GM23248 (cell line): Measurements from ENCODE around the gene PIH1D2. TPM values are rescaled to one million over a fixed set of nuclear protein-coding genes. Genes with fewer than 3 reads are reported as not detected.

Experiments used
- DNase-seq: peaks from one replicate; pipeline ENCODE4 v3.0.0-alpha.2; 2015
- H2AFZ ChIP-seq: fragments of 200-600 bp; sonication (generic); 2 replicates; pipeline ENCODE4 v1.6.1; 2016; ENCODE audit warnings: antibody characterized with exemption
- H3F3A ChIP-seq: fragments of 200-600 bp; sonication (generic); 2 replicates; pipeline ENCODE4 v1.6.1; 2016; ENCODE audit warnings: mild to moderate bottlenecking, antibody characterized with exemption, mixed run types; ENCODE audit not compliant: insufficient read depth
- H3K27ac ChIP-seq: fragments of 200-600 bp; sonication (generic); 2 replicates; pipeline ENCODE4 v1.5.1; 2016; ENCODE audit warnings: mild to moderate bottlenecking
- H3K27me3 ChIP-seq: fragments of 200-600 bp; sonication (generic); replicated peaks from 2 replicates; pipeline ENCODE4 v1.6.1; 2016; ENCODE audit warnings: mild to moderate bottlenecking; ENCODE audit not compliant: insufficient read depth
- H3K36me3 ChIP-seq: fragments of 200-600 bp; sonication (generic); 2 replicates; pipeline ENCODE4 v1.6.1; 2016; ENCODE audit warnings: low read depth, mild to moderate bottlenecking
- H3K4me1 ChIP-seq: fragments of 200-600 bp; sonication (generic); 2 replicates; pipeline ENCODE4 v1.6.1; 2016; ENCODE audit warnings: mild to moderate bottlenecking; ENCODE audit not compliant: insufficient read depth
- H3K4me2 ChIP-seq: fragments of 200-600 bp; sonication (generic); one replicate; pipeline ENCODE4 v1.6.1; 2016; ENCODE audit warnings: mild to moderate bottlenecking; ENCODE audit not compliant: unreplicated experiment
- H3K4me3 ChIP-seq: fragments of 200-600 bp; sonication (generic); 2 replicates; pipeline ENCODE4 v1.5.1; 2016; ENCODE audit warnings: mild to moderate bottlenecking
- H3K79me2 ChIP-seq: fragments of 200-600 bp; sonication (generic); 2 replicates; pipeline ENCODE4 v1.6.1; 2016; ENCODE audit warnings: mild to moderate bottlenecking; ENCODE audit not compliant: insufficient read depth
- H3K9ac ChIP-seq: fragments of 200-600 bp; sonication (generic); 2 replicates; pipeline ENCODE4 v1.6.1; 2016; ENCODE audit warnings: mild to moderate bottlenecking
- H3K9me2 ChIP-seq: fragments of 200-600 bp; sonication (generic); 2 replicates; pipeline ENCODE4 v1.6.1; 2016; ENCODE audit warnings: mixed run types, mild to moderate bottlenecking, moderate library complexity; ENCODE audit not compliant: insufficient read depth
- H3K9me3 ChIP-seq: fragments of 200-600 bp; sonication (generic); one replicate; pipeline ENCODE4 v1.6.1; 2017; ENCODE audit warnings: low read depth
- H4K20me1 ChIP-seq: fragments of 200-600 bp; sonication (generic); 2 replicates; pipeline ENCODE4 v1.6.0; 2016; ENCODE audit not compliant: insufficient read depth
- EZH2 ChIP-seq: fragments of 200-600 bp; sonication (generic); IDR thresholded peaks from 2 replicates; pipeline ENCODE4 v1.6.1; 2018; ENCODE audit warnings: antibody characterized with exemption, mild to moderate bottlenecking; ENCODE audit not compliant: insufficient read depth, poor library complexity, severe bottlenecking
- EZH2phosphoT487 ChIP-seq: fragments of 200-600 bp; sonication (generic); IDR thresholded peaks from 2 replicates; pipeline ENCODE4 v1.6.1; 2018; ENCODE audit warnings: antibody characterized with exemption, moderate library complexity, mild to moderate bottlenecking, low read depth; ENCODE audit not compliant: insufficient read depth
- WGBS, 2 experiments: methylation state at CpG; one replicate each; pipeline ENCODE4 v1.1.6; 2015 to 2017; ENCODE audit warnings: low lambda C conversion rate in 2 of 2, low coverage in 1 of 2; ENCODE audit errors: missing lambda C conversion rate in 2 of 2; 5-methylcytosine and 5-hydroxymethylcytosine counted together
- in situ Hi-C: fragments of 300-500 bp; cut with MboI; formaldehyde crosslinking; loops from 2 replicates; pipeline ENCODE4 v1.15.0; 2020
- polyA plus RNA-seq: library from polyadenylated mRNA; unstranded; fragments of >200 nt; fragmentation: Nextera tagmentation; extraction: Ambion mirVana; gene quantifications from 2 replicates; pipeline ENCODE4 v1.2.1, GENCODE V29; 2016
- small RNA-seq: library from RNA; depleted of rRNA; stranded (forward); fragments of <200 nt; gene quantifications from one replicate; pipeline ENCODE3, GENCODE V24; 2014; ENCODE audit warnings: low read depth, low replicate concordance
- total RNA-seq: library from RNA; depleted of rRNA; stranded (reverse); fragments of >200 nt; shearing (Covaris generic); gene quantifications from 2 replicates; pipeline ENCODE4 v1.2.3, GENCODE V29; 2014; rRNA removed

PIH1D2 gene
- total and polyA plus RNA-seq, 2 experiments from 2014 or later = 0.86 to 2.2 TPM

DNA sequence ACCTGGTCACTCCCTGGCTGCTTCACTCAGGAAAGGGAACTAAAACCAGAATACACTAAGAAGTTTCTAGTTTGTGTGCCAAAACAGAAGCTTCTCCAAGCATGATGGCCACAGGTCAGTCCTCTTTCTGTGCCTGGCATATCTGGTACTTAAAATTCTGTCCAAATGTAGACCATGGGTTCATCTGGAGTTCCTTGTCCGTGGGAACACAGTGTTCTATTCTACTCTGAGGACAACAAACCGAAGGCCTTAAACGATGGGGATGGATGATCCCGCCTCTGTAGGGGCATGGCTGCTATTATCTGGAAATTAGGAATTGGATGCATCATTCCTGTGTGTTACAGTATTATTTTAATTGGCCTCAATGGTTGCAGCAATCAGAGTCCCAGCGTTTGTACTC, 54.8 kb downstream of the PIH1D2 start:
- Histone ChIP-seq H3K9ac (no peak overlapping the region), H3K36me3 (peaks cover 10% of the 10 kb centered on the region), H3K4me3 (no peak overlapping the region), H3K27ac (no peak overlapping the region), H2AFZ (no peak overlapping the region), H3F3A (peaks cover 40% of the 10 kb centered on the region), H3K9me3 (no peaks in the 10 kb centered on the region), H3K4me2 (no peak overlapping the region), H3K4me1 (peaks cover 24% of the 10 kb centered on the region), H3K79me2 (no peaks in the 10 kb centered on the region), H4K20me1 (no peaks in the 10 kb centered on the region), H3K9me2 (no peaks in the 10 kb centered on the region), H3K27me3 (no peaks in the 10 kb centered on the region)
- no peak for DNase-seq
- no peak for TF ChIP-seq EZH2phosphoT487
- no peak for TF ChIP-seq EZH2
- 81 to 92% methylated on average over 5 of the region's 5 CpGs for WGBS, 2 experiments
- in situ Hi-C loops = no loop called here

Small RNAs within 50 kb of the gene (small RNA-seq; reads per million reads assigned to genes)
- gene AP000907.3 = not detected
- gene RNU6-893P = not detected

Other genes with a start within 250 kb of the PIH1D2 start
- 36.3 and 42.4 TPM in 2 replicates for gene ALG9, start 202.4 kb downstream of the PIH1D2 start, total RNA-seq
- gene ALG9, start 202.4 kb downstream of the PIH1D2 start, polyA plus RNA-seq = 24.5 and 24.7 TPM in 2 replicates
- gene FDXACB1, start 194.9 kb downstream of the PIH1D2 start, total RNA-seq = 1.4 and 2.2 TPM in 2 replicates
- 2.1 TPM in 2 replicates for gene FDXACB1, start 194.9 kb downstream of the PIH1D2 start, polyA plus RNA-seq
- 7.6 and 9.9 TPM in 2 replicates for gene CFAP68, start 194.5 kb downstream of the PIH1D2 start, total RNA-seq
- 20.2 and 23.8 TPM in 2 replicates for gene CFAP68, start 194.5 kb downstream of the PIH1D2 start, polyA plus RNA-seq
- 91.0 and 104 TPM in 2 replicates for gene CRYAB, start 162.2 kb downstream of the PIH1D2 start, total RNA-seq
- 454 and 455 TPM in 2 replicates for gene CRYAB, start 162.2 kb downstream of the PIH1D2 start, polyA plus RNA-seq
- gene HSPB2, start 161.3 kb downstream of the PIH1D2 start, total RNA-seq = 0.38 and 1.2 TPM in 2 replicates
- 7.5 and 8.4 TPM in 2 replicates for gene HSPB2, start 161.3 kb downstream of the PIH1D2 start, polyA plus RNA-seq
- gene C11orf52, start 155.1 kb downstream of the PIH1D2 start, total RNA-seq = 2.1 and 3.5 TPM in 2 replicates
- 0.78 and 1.2 TPM in 2 replicates for gene C11orf52, start 155.1 kb downstream of the PIH1D2 start, polyA plus RNA-seq
- gene DIXDC1, start 136.7 kb downstream of the PIH1D2 start, total RNA-seq = 22.7 and 22.9 TPM in 2 replicates
- gene DIXDC1, start 136.7 kb downstream of the PIH1D2 start, polyA plus RNA-seq = 10.4 and 10.8 TPM in 2 replicates
- gene DLAT, start 48.6 kb downstream of the PIH1D2 start, total RNA-seq = 32.3 and 35.7 TPM in 2 replicates
- 33.4 and 36.0 TPM in 2 replicates for gene DLAT, start 48.6 kb downstream of the PIH1D2 start, polyA plus RNA-seq
- gene NKAPD1, start 282 bp upstream of the PIH1D2 start, total RNA-seq = 20.6 and 39.4 TPM in 2 replicates
- 26.1 and 28.1 TPM in 2 replicates for gene NKAPD1, start 282 bp upstream of the PIH1D2 start, polyA plus RNA-seq
- gene TIMM8B, start 12.7 kb upstream of the PIH1D2 start, total RNA-seq = 27.1 and 33.8 TPM in 2 replicates
- 103 and 106 TPM in 2 replicates for gene TIMM8B, start 12.7 kb upstream of the PIH1D2 start, polyA plus RNA-seq
- 108 and 141 TPM in 2 replicates for gene SDHD, start 12.9 kb upstream of the PIH1D2 start, total RNA-seq
- 185 and 186 TPM in 2 replicates for gene SDHD, start 12.9 kb upstream of the PIH1D2 start, polyA plus RNA-seq
- 58.8 and 62.9 TPM in 2 replicates for gene IL18, start 90.1 kb upstream of the PIH1D2 start, total RNA-seq
- 48.8 and 51.9 TPM in 2 replicates for gene IL18, start 90.1 kb upstream of the PIH1D2 start, polyA plus RNA-seq
- gene TEX12, start 93.4 kb upstream of the PIH1D2 start, total RNA-seq = 0.51 and 2.2 TPM in 2 replicates
- gene TEX12, start 93.4 kb upstream of the PIH1D2 start, polyA plus RNA-seq = not detected in 2 replicates
- not detected in 2 replicates for gene BCO2, start 101.5 kb upstream of the PIH1D2 start, total RNA-seq
- gene BCO2, start 101.5 kb upstream of the PIH1D2 start, polyA plus RNA-seq = 0.25 and 0.83 TPM in 2 replicates
- 33.9 and 36.5 TPM in 2 replicates for gene PTS, start 152.4 kb upstream of the PIH1D2 start, total RNA-seq
- 100 and 108 TPM in 2 replicates for gene PTS, start 152.4 kb upstream of the PIH1D2 start, polyA plus RNA-seq
- gene PLET1, start 186.8 kb upstream of the PIH1D2 start, total RNA-seq = not detected in 2 replicates
- not detected in 2 replicates for gene PLET1, start 186.8 kb upstream of the PIH1D2 start, polyA plus RNA-seq